HG02943 (cell line): ENCODE measurements around the gene LYZL2.
"Not testable (repeated sequence)": the region's sequence is repeated elsewhere in the genome, so short reads cannot be mapped to it uniquely, and the experiment has no call there.

Source experiments
- ATAC-seq: cut with Tn5 transposase; IDR thresholded peaks from one replicate; pipeline ENCODE4 v1.9.1; 2021; ENCODE audit warnings: mild to moderate bottlenecking, low read depth, moderate library complexity; ENCODE audit not compliant: unreplicated experiment

The LYZL2 gene

GRCh38 chr10:30596013-30596412 is 33.5 kb downstream of the LYZL2 start:
- no peak for ATAC-seq

GRCh38 chr10:30594077-30594476 is 35.5 kb downstream of the LYZL2 start:
- no peak for ATAC-seq

- ATAC-seq: not testable (repeated sequence)
Measured at GRCh38 chr10:30592770-30593169, 36.8 kb downstream of the LYZL2 start.

DNA sequence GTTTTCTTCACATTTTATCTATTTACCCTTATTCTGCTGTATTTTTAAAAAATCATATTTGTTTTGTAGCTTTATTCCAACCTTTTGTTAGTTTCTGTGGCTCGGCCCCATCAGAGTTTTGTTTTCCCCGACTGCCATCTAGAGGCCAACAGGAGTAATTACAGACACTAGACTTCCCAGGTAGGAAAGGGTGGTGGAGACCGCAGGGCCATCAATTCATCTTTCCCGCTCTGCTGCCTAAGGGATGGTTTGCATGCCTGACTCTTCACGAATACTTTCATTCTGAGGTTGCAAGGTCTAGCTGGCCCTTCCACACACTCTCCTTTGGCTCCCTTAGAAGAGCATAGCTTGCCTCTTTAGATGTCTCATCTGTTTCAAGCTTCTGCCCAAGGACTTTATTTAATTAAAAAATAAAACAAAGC is 38.3 kb downstream of the LYZL2 start:
- ATAC-seq: no peak

- no peak for ATAC-seq
Measured at GRCh38 chr10:30589441-30589840, 40.1 kb downstream of the LYZL2 start.

GRCh38 chr10:30587522-30588031 is 42.0 kb downstream of the LYZL2 start:
- ATAC-seq: no peak

DNA sequence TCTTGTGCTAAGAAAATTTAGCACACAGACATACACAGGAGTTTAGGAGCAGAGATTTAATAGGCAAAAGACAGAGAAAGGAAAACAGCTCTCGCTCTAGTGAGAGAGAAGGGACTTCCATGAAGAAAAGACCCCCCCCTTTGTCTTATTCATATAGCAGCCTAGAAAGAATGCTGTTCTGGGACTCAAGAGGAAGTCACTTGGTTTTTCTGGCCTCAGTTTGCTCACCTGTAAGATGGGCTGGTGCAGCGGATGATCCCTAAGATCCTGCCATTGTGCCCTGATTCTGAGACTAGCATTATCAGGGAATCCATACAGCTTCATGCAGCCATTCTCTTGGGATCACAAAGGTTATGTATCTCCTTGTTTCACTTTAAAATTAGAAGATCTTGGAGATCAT is 42.7 kb downstream of the LYZL2 start:
- ATAC-seq: no peak

DNA sequence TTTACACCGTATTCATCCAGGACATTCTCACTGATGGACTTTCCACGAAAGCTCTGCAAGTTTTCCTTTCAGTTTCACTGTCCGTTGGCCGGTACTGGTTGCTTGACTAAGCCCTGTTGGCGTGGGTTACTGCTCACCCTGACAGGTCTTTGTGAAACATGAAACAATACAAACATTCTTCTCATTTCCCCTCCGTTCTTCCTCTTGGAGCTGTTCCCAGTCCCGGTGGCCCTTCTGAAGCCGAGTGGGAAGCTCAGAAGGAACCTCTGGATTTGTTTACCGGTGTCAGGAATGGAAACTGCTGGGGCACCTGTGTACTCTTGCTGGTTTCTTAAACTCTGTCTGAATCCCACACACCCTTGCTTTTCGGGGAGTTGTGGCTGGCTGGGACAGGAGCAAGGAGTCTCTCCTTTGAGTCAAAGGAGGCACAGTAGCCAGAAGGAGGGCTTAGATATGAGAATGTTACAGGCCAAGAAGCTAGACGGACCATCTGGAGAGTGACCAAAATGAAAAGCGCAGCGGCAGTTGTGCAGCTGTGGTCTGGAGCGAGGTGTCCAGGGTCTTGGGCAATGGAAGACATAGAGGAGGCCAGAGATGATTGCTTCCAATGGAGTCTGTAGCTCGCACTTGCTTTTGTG is 45.7 kb downstream of the LYZL2 start:
- ATAC-seq: peak; percentile 54

DNA sequence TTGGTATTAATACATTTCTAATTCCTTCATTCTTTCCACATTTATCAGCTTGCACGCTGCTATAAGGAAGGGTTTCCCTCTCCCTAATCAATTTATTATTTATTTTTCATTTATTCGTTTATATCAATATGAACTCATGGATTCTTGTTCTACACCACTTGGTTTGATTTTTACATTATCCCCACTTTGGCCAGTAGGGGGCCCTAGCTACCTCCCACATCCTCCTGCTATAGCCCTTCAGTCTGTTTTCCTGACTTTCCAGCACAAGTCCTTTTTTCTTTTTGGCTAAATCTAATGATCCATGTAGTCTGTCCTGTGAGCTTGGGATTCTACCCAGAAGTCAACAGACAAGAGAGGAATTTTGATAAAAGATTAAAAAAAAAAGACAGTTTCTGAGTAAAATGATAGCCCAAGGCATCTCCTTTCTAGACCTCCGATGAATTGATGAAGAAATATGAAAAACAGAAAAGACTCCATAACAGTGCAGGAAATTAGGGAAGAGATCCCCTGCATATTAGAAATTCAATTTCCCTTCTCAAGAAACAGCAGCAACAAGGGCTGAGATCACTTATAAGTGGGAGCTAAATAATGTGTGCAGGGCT is 47.7 kb downstream of the LYZL2 start:
- ATAC-seq: no peak

DNA sequence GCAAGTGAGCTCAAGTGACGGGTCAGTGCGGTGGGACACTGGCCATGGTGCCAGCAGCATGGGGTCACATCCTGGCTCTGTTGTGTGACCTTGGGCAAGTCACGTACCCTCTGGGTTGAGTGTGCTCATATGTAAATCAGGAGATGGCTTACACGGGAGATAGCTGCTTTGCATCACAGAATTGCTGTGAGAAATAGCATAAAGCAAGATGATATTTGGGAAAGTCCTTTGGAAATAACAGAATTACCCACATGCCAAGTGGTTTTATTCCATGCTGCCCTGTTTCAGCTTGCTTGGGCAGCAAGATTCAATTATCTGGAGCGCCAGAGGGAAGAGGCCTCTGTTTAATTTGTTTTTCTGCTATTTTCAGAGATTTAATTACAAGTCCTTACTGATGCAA is 48.9 kb downstream of the LYZL2 start:
- no peak for ATAC-seq

DNA sequence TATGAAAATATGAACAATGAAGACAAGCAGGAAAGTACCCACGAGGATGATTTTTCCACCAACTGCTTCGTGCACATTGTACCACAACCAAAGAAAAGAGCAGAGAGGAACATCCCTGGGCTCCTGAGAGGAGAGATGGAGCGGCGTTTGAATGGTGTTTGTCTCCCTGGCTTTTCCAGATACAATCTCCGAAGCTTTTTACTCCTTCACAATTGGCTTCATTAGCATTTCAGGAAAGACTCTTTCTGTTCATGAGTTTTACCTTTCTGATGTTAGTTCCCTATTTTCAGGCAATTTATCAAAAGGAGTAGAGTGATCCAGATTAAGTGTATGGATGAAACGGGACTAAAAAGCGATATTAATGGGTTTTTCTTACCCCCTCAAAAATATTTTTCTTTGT is 49.3 kb downstream of the LYZL2 start:
- ATAC-seq: no peak

DNA sequence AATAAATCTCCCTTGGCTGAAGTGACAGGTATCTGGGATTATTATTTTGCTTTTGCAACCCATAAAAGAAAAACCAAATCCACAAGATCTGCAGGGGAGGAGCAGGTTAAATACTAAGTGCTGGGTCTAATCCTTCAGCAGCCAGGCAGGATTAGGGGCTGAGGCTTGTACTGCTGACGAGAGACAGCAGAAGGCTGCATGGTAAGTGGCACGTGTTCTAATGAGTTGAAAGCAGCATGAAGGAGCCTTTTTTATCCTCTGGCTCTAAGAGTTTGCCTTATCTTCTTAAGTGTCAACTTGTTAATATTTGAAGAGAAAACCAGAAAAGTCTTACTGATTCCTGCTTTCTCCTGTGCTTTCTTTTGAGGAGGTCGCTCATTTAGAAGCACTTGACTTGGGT is 50.0 kb downstream of the LYZL2 start:
- no peak for ATAC-seq

- ATAC-seq: no peak
Measured at GRCh38 chr10:30577048-30577447, 52.5 kb downstream of the LYZL2 start.

DNA sequence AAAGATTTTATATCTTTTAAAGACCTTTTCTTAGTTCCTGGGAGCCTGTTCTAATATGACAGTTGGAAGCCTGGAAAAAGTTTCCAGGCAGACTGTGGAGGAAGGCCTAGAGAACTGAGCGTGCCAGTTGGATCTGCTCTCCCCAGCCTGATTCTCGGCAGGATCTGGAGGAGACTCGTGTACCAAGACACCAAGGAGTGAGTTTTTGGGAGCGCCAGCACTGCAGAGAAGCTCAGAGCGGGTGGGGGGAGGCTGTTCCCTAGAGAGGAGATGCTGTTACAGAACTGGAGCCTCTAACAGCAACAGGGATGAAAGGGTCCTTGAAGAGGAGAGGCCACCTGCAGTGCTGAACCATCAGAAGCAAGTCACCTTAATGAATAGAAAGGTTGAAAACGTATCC is 52.9 kb downstream of the LYZL2 start:
- no peak for ATAC-seq

DNA sequence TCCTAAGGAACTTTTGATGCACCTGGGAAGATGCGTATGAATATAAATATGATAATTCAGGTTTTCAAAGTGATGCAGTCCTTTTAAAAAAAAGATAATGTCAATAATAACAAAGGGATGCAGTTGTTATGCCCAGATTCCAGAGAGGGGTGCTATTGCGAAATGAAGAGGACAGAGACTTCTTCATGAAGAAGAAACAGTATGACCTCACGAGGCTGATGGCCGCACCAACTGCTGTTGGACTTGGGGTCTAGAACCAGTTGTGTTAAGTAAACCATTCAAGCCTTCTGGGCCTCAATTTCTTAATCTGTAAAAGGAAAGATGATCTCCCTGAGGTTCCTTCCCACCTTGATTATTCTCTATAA is 55.1 kb downstream of the LYZL2 start:
- no peak for ATAC-seq

- no peak for ATAC-seq
Measured at GRCh38 chr10:30573721-30574431, 55.7 kb downstream of the LYZL2 start.

DNA sequence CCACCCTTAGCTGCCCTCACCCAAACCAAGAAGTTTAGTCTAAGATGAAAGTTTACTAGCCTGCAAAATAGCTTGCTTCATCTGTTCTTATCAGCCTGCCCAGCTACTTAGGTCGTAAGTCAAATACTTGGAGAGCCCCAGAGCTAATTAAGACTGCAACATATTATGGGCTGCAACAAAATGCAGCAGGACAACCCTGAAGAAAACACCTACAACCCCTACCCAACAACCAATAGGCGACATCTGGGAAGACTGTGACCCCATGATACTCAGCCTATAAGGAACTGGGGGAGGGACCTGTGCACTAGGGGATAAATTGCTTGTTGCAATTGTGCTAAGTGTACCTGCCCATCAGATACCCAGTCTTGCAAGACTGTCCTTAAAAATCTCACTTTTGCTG is 64.1 kb downstream of the LYZL2 start:
- no peak for ATAC-seq

DNA sequence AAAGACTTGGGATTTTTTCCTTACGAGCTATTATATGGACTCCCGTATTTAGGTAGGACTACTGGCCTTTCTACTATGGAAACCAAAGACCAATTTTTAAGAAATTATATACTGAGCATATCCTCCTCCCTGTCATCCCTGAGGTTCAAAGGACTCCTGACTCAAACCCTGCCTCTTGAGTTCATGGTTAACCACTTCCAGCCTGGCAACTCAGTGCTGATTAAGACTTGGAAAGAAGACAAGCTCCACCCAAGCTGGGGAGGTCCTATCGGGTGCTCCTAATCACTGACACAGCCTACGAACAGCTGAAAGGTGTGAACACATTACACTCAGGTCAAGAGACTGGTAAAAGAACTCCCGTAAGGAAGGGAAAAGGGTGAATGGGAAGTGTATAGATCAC is 66.8 kb downstream of the LYZL2 start:
- ATAC-seq: no peak
